Right ventricle myocardium superior (tissue), 1 donor: ENCODE measurements around the gene GNPNAT1. TPM values are rescaled to one million over a fixed set of nuclear protein-coding genes. Genes with fewer than 3 reads are reported as not detected.

Experiments
- ATAC-seq: fragments of 200-7000 bp; cut with Tn5 transposase; one replicate; pipeline ENCODE4 v1.9.1; 2020; ENCODE audit warnings: mild to moderate bottlenecking; ENCODE audit not compliant: poor library complexity
- DNase-seq: peaks from one replicate; pipeline ENCODE4 v3.0.0-alpha.2; 2020
- intact Hi-C: fragments of 100-400 bp; cut with DNase I; formaldehyde crosslinking; loops from one replicate; pipeline ENCODE4 v1.11.2; 2022
- long read RNA-seq: library from polyadenylated mRNA; unstranded; transcript quantifications from one replicate; pipeline ENCODE4 v2.0.0, GENCODE V29; 2021
- total RNA-seq: library from RNA; stranded (reverse); fragmentation: NEBNext Ultra II Directional; extraction: Animal tissue kit (Norgen Biotek cat#: 25700); gene quantifications from one replicate; pipeline ENCODE4 v1.2.1, GENCODE V29; 2021
- donor health status: DM: no; HTN: yes; CAD: no; lungs with severe emphysema.

GNPNAT1 gene
- total RNA-seq, result 5.8 TPM
- long read RNA-seq, transcript GNPNAT1-201 (6 exons, 3,860 nt), result major isoform, 7 of 9 reads
- long read RNA-seq, partial matches to known transcripts, result 0 of 9 reads
- long read RNA-seq, other reads (novel, unspliced or antisense), result 1 of 9 reads

GRCh38 chr14:52791223-52792096 is at the start of gene GNPNAT1:
TSS of gene GNPNAT1 (minus strand) at chr14:52791607. CDS start at chr14:52784650, 6,957 bp downstream.
- ATAC-seq, result peak; percentile 98
- intact Hi-C loops, result no loop called here

GRCh38 chr14:52840877-52841276 is 49.5 kb upstream of the GNPNAT1 start:
- peak; percentile 53 for DNase-seq
- intact Hi-C loops, result no loop called here
- ATAC-seq, result peak; percentile 54

More at GRCh38 chr14:52791223-52792096, at the start of gene GNPNAT1:
- DNase-seq, result peak; percentile 90

GRCh38 chr14:52837451-52837850 is 46.0 kb upstream of the GNPNAT1 start:
- DNase-seq, result no peak
- ATAC-seq, result no peak
- intact Hi-C loops, result no loop called here

GRCh38 chr14:52836063-52836462 is 44.7 kb upstream of the GNPNAT1 start:
- no peak for ATAC-seq
- no peak for DNase-seq
- intact Hi-C loops, result no loop called here

- DNase-seq, result no peak
- ATAC-seq, result no peak
- intact Hi-C loops, result no loop called here
Observed at GRCh38 chr14:52835122-52835903, 43.9 kb upstream of the GNPNAT1 start.

- ATAC-seq (no peak), DNase-seq (no peak)
- intact Hi-C loops, result no loop called here
Observed at GRCh38 chr14:52834440-52834842, 43.0 kb upstream of the GNPNAT1 start.

GRCh38 chr14:52833891-52834290 is 42.5 kb upstream of the GNPNAT1 start:
- intact Hi-C loops, result no loop called here
- no peak for DNase-seq
- no peak for ATAC-seq

GRCh38 chr14:52829527-52830185 is 38.2 kb upstream of the GNPNAT1 start:
- no peak for ATAC-seq

GRCh38 chr14:52827426-52827825 is 36.0 kb upstream of the GNPNAT1 start:
- intact Hi-C loops, result no loop called here
- DNase-seq (no peak), ATAC-seq (no peak)

More at GRCh38 chr14:52829527-52830185, 38.2 kb upstream of the GNPNAT1 start:
- intact Hi-C loops, result no loop called here
- DNase-seq, result no peak

GRCh38 chr14:52825085-52825484 is 33.7 kb upstream of the GNPNAT1 start:
- ATAC-seq (no peak), DNase-seq (no peak)
- intact Hi-C loops, result loop anchor here (2.0 kb wide), 1 partner anchor 136 kb away; no protein-coding TSS in a partner anchor

GRCh38 chr14:52824462-52824861 is 33.1 kb upstream of the GNPNAT1 start:
- ATAC-seq (no peak), DNase-seq (no peak)
- intact Hi-C loops, result loop anchor here (2.0 to 5.0 kb wide), 2 partner anchors 136 to 233 kb away; no protein-coding TSS in a partner anchor

GRCh38 chr14:52821805-52822250 is 30.4 kb upstream of the GNPNAT1 start:
- ATAC-seq (no peak), DNase-seq (no peak)
- intact Hi-C loops, result loop anchor here (5.0 kb wide), 1 partner anchor 235 kb away; no protein-coding TSS in a partner anchor

- DNase-seq (no peak), ATAC-seq (no peak)
- intact Hi-C loops, result no loop called here
Observed at GRCh38 chr14:52808101-52808500, 16.7 kb upstream of the GNPNAT1 start.

GRCh38 chr14:52806115-52806514 is 14.7 kb upstream of the GNPNAT1 start:
- no peak for ATAC-seq
- intact Hi-C loops, result no loop called here
- DNase-seq, result no peak

- intact Hi-C loops, result no loop called here
- ATAC-seq (no peak), DNase-seq (no peak)
Observed at GRCh38 chr14:52802597-52802996, 11.2 kb upstream of the GNPNAT1 start.

GRCh38 chr14:52801014-52801712 is 9.8 kb upstream of the GNPNAT1 start:
- DNase-seq, result no peak
- ATAC-seq, result peak; percentile 48
- intact Hi-C loops, result no loop called here

- intact Hi-C loops, result no loop called here
- ATAC-seq (no peak), DNase-seq (no peak)
Observed at GRCh38 chr14:52798826-52799225, 7.4 kb upstream of the GNPNAT1 start.

- intact Hi-C loops, result no loop called here
- ATAC-seq (no peak), DNase-seq (no peak)
Observed at GRCh38 chr14:52797653-52798052, 6.2 kb upstream of the GNPNAT1 start.
